DND-41 (cell line): ENCODE results near the gene TXNDC17.

Experiments
- ATAC-seq: fragments of 200-7000 bp; cut with Tn5 transposase; 3 replicates; pipeline ENCODE4 v1.9.1; 2021; ENCODE audit warnings: low read depth; ENCODE audit not compliant: insufficient read depth
- DNase-seq: peaks from one replicate; pipeline ENCODE4 v3.0.0-alpha.2; 2020
- H2AFZ ChIP-seq: 2 replicates; pipeline ENCODE4 v1.6.0; 2012; ENCODE audit warnings: low read depth, low read length
- H3K27ac ChIP-seq: 2 replicates; pipeline ENCODE4 v1.5.1; 2012; ENCODE audit warnings: low read length, inconsistent platforms
- H3K27me3 ChIP-seq: fragments of 200-600 bp; sonication (generic); 2 replicates; pipeline ENCODE4 v1.6.0; 2012; ENCODE audit warnings: low read length, mild to moderate bottlenecking, inconsistent platforms; ENCODE audit not compliant: insufficient read depth, poor library complexity
- H3K36me3 ChIP-seq: 2 replicates; pipeline ENCODE4 v1.5.1; 2012; ENCODE audit warnings: low read length, inconsistent platforms; ENCODE audit not compliant: insufficient read depth
- H3K4me1 ChIP-seq: 2 replicates; pipeline ENCODE4 v1.5.1; 2012; ENCODE audit warnings: mild to moderate bottlenecking, low read length; ENCODE audit not compliant: insufficient read depth
- H3K4me2 ChIP-seq: 2 replicates; pipeline ENCODE4 v1.6.0; 2012; ENCODE audit warnings: mild to moderate bottlenecking, moderate library complexity, low read length, inconsistent platforms; ENCODE audit not compliant: insufficient read depth
- H3K4me3 ChIP-seq, 2 experiments: fragments of 200-600 bp in 1 of 2; shearing (Covaris generic) in 1 of 2; 2 replicates each; pipeline ENCODE4 v1.5.1; 2012 to 2016; ENCODE audit warnings: inconsistent platforms in 2 of 2, low read length in 2 of 2, mild to moderate bottlenecking in 2 of 2, low read depth in 1 of 2, moderate library complexity in 1 of 2
- H3K79me2 ChIP-seq: 2 replicates; pipeline ENCODE4 v1.6.0; 2012; ENCODE audit warnings: low read length, inconsistent platforms; ENCODE audit not compliant: insufficient read depth
- H3K9ac ChIP-seq: 2 replicates; pipeline ENCODE4 v1.6.0; 2012; ENCODE audit warnings: low read depth, mild to moderate bottlenecking, inconsistent platforms, low read length, moderate library complexity
- H3K9me3 ChIP-seq: 2 replicates; pipeline ENCODE4 v1.5.1; 2012; ENCODE audit warnings: low read length, moderate library complexity, mild to moderate bottlenecking, inconsistent platforms; ENCODE audit not compliant: insufficient read depth, severe bottlenecking
- H4K20me1 ChIP-seq: 2 replicates; pipeline ENCODE4 v1.6.0; 2012; ENCODE audit warnings: low read length; ENCODE audit not compliant: insufficient read depth
- CTCF ChIP-seq: IDR thresholded peaks from 2 replicates; pipeline ENCODE4 v1.5.1; 2012; ENCODE audit warnings: borderline replicate concordance, low read length, moderate library complexity, mild to moderate bottlenecking; ENCODE audit not compliant: poor library complexity, severe bottlenecking; ENCODE audit errors: extremely low read depth
- EZH2 ChIP-seq: IDR thresholded peaks from 3 replicates; pipeline ENCODE4 v1.6.1; 2012; ENCODE audit warnings: borderline replicate concordance, low read depth, mild to moderate bottlenecking, moderate library complexity, low read length, inconsistent platforms; ENCODE audit not compliant: severe bottlenecking

TXNDC17 gene

DNA sequence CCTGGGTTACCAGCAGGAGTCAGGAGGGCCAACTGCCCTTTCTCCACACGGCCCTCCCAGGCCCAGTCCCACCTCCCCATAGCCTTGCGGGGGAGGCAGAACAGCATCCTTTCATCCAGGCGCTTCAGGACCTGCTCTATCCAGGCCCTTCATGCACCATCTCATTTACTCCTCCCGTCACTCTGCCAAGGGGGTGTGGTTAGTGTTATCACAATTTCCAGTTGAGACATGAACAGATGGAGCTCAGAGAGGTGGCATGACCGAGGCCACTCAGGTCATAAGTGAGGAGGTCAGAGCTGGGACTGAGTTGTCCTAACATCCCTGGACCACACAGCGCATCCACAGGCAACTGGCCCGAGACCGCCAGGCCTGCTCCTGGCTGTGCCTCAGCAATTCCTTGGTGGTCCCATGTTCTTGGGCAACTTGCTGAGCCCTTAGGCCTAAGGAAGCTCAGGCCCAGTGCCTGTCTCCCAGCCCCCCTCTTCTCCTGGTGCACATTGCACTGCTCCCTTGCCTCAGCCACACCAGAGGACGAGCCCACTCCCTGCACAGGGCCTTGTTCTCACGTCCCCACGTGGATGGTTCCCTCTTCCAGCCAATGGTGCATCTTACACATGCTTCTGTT, 34.5 kb downstream of the TXNDC17 start:
- H3K4me2 ChIP-seq, result no peak overlapping the region
- ATAC-seq (no peak), DNase-seq (no peak)
- H3K36me3 ChIP-seq, result no peaks in the 10 kb centered on the region
- peaks cover 29% of the 10 kb centered on the region for H4K20me1 ChIP-seq
- no peaks in the 10 kb centered on the region for H3K4me1 ChIP-seq
- no peak overlapping the region for H2AFZ ChIP-seq
- H3K4me3 ChIP-seq, result no peak overlapping the region
- H3K9ac ChIP-seq, result no peak overlapping the region
- H3K27ac ChIP-seq, result no peak overlapping the region
- H3K27me3 ChIP-seq, result peaks cover 48% of the 10 kb centered on the region
- H3K9me3 ChIP-seq, result no peaks in the 10 kb centered on the region
- no peak for TF ChIP-seq EZH2
- no peak for TF ChIP-seq CTCF
- H3K79me2 ChIP-seq, result no peaks in the 10 kb centered on the region

DNA sequence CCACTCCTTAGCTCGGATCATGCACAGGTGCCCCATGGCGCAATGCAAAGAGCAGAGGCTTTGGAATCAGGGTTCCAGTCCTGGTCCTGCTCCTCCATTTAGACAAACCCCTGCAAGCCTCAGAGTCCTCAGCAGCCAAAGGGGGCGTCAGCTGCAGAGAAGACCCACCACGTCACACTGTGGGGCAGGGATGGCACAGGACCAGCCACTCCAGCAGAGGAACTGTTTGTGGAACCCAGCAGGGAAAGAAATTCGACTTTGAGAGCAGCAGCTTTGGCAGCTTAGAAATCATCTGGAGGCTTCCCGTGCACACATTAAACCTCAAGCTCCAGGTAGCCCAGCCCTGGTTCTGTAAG, 35.9 kb downstream of the TXNDC17 start:
- H2AFZ ChIP-seq, result no peak overlapping the region
- peaks cover 29% of the 10 kb centered on the region for H4K20me1 ChIP-seq
- H3K36me3 ChIP-seq, result no peaks in the 10 kb centered on the region
- ATAC-seq, result no peak
- peaks cover 43% of the 10 kb centered on the region for H3K27me3 ChIP-seq
- no peak for DNase-seq
- H3K4me1 ChIP-seq, result no peaks in the 10 kb centered on the region
- H3K4me3 ChIP-seq, result no peak overlapping the region
- TF ChIP-seq CTCF, result no peak
- TF ChIP-seq EZH2, result no peak
- H3K79me2 ChIP-seq, result no peaks in the 10 kb centered on the region
- no peak overlapping the region for H3K9ac ChIP-seq
- no peak overlapping the region for H3K4me2 ChIP-seq
- H3K27ac ChIP-seq, result no peak overlapping the region
- H3K9me3 ChIP-seq, result no peaks in the 10 kb centered on the region

GRCh38 chr17:6677158-6677831, 36.4 kb downstream of the TXNDC17 start:
- Histone ChIP-seq H3K27ac (no peak overlapping the region), H3K4me3 (no peak overlapping the region), H3K9me3 (no peaks in the 10 kb centered on the region), H4K20me1 (peaks cover 32% of the 10 kb centered on the region), H3K9ac (no peak overlapping the region), H3K4me2 (no peak overlapping the region; the same call in 1 of the 2 replicates), H3K27me3 (peaks cover 48% of the 10 kb centered on the region), H3K36me3 (no peaks in the 10 kb centered on the region), H3K79me2 (no peaks in the 10 kb centered on the region), H2AFZ (no peak overlapping the region), H3K4me1 (no peaks in the 10 kb centered on the region)
- ATAC-seq (peak; percentile 92), DNase-seq (peak; percentile 59)
- TF ChIP-seq CTCF (no peak), EZH2 (peak; percentile 43)
